HG03469 (cell line): ENCODE results near the gene DMRT2.

ENCODE experiments used
- ATAC-seq: cut with Tn5 transposase; IDR thresholded peaks from one replicate; pipeline ENCODE4 v1.9.1; 2021; ENCODE audit warnings: mild to moderate bottlenecking, moderate library complexity, moderate number of reproducible peaks; ENCODE audit not compliant: unreplicated experiment

DMRT2 gene

DNA sequence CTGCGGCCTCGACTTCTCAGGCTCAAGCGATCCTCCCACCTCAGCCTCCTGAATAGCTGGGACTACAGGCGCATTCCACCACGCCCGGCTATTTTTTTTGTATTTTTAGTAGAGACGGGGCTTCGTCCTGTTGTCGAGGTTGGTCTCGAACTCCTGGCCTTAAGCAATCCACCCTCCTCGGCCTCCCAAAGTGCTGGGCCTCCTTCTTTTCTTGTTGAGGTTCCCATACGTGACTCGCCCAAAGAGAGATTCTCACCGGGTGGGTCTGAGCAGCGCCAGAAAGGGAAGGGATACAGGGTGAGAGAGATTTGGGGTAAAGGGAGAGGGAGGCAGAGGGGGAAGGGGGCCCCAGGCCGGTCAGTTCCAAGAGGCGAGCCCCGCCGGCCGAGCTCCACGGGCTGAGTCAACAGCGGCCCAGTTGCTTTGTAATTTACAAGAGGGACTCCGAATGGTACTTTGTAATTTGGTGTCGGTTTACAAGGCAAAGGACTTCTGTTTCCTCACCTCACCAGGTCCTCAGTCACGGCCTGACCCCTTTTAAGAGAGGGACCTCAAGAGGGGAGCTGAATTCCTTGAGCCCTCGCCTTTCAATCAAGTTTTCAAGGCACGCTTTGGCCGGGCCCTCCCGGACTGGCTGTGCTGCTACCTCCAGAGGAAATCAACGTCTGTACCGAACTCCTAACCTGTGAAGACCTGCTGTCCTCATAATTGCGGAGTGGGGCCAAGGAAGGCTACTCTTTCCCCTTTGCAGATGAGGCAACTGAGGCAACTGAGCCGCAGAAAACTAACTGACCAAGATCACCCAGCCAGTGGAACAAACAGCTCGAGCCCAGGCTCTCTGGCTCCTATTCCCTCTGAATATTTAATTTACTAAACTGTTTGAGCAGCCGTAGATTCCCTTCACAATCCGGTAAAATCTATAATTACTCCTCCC, 3.3 kb upstream of the DMRT2 start:
- no peak for ATAC-seq

DNA sequence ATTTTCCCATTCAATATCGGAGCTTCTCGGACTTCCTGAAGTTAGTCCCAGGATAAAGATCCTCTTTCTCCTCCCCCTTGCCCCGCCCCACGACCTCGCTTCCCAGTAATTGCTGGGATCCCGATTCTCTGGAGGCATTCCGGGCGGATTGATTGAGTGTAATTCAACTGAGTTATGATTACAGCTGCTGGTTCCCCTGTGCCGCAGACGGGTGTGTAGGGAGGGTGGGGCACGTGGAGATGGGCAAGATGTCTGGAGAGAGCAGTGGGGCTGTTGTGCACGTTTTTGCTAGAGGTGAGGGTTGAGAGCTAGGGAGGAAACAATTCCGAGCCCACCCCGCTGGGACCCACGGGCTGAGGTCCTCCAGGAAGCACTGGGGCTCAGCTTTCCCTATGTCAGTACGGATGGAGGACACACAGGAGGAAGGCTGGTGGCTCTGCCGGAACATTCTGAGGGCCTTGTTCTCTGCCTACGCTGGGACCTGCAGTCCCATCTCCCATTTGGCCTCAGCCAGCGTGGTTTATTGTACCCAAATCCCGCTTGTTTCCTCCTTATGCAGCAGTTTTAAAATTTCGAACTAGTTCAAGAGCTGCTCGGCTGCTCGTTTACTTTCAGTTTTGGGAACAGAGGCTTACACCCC, 2.4 kb upstream of the DMRT2 start:
- no peak for ATAC-seq

- ATAC-seq, result no peak
These were observed 1.9 kb upstream of the DMRT2 start for GRCh38 chr9:1048231-1048619.

DNA sequence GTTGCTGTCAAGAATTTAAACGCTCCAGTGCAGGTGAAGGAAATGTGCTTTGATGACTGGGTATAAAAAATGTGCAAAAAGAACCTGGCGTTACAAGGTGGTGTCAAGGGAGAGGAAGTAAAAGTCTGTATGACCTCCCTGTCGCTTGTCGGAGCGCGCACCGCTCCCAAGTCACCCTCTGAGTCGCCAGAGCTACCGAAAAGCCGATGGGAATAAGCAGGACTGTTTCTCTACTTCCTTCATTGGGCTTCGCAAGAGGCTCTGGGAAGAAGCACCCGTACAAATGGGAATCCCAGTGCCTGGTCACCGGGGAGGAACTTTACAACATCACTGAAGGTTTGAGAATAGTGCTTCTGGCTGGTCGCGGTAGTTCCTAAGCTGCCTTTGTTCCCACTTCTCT, 1.3 kb upstream of the DMRT2 start:
- ATAC-seq, result no peak

DNA sequence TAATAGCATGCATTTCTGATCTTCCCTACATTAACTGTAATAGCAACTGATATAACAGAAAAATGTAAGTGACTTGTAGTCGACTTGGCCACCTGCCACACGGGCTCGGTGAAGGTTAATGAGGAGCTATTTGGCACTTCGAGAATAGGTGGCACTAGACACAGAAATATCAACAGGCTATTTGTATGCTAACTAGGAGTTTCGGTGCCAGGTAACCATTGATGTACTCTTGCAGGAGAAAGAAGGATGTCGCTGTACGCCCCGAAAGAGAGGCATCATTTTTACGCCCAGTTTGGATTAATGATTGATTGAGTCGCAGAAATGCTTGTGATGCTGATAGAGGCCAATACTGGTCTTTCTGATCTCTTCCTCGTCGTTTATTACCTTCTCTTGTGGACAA, 516 bp upstream of the DMRT2 start:
- ATAC-seq, result no peak

DNA sequence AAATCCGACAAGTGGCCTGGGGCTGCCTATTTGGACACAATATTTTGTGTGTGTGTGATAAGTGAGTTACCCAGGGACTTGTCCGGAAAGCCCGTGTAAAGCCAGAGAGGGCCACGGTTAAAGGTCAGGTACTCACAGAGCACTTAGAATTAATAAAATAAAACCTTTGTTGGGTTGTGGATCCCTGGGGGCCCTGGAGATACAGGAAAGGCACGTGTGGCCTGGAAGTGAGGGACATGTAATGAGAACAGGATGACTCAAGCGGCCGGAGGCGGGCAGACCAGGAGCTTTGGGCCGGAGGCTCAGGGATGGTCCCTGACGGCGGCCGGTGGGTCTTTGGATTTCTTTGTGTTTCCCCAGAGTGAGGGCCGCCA, 1.0 kb downstream of the DMRT2 start:
- no peak for ATAC-seq

- ATAC-seq, result no peak
These were observed 1.6 kb downstream of the DMRT2 start for GRCh38 chr9:1051584-1052275.

DNA sequence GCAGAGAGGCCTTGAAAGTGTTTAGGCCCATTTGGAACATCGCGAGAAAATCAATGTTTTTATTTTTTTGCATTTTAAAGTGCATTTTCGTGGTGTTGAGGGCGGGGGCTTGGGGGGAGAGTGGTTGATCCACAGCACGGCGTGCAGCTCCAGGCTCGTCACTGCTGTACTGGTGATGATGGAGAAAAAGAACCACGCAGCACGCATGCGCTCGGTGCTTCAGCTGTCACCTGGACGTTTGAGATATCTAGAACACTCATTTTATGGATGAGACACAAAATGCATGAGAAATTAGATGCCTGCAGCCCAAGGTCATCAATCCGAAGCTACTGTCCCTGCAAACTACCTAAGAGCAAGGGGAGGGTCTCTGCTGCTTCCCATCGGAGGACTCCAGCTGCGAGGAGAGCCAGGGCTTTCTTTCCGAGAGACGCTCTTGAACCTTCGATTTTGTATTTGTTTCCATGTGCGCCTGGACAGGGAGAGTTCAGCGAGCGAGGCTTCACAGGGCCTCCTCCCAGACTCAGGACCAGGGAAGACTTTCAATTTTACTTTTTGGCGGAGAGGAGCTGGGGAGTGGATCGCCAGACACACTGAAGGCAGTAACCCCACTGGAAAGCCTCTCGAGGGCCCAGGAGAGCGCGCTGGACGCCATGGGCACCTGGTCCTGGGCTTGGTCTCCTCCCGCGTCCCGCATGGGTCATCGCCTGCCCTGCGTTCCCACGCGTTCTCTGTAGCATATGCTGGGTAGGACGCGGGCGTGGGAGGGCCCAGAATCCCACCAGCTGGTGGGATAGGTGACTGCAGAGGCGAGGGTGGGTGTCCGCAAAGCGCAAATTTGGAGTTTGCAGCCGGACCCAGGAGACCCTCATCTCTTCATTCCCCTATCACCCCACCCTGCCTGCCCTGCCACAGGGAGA, 2.5 kb downstream of the DMRT2 start:
- ATAC-seq, result no peak

GRCh38 chr9:1053282-1053621, 3.1 kb downstream of the DMRT2 start:
- no peak for ATAC-seq

DNA sequence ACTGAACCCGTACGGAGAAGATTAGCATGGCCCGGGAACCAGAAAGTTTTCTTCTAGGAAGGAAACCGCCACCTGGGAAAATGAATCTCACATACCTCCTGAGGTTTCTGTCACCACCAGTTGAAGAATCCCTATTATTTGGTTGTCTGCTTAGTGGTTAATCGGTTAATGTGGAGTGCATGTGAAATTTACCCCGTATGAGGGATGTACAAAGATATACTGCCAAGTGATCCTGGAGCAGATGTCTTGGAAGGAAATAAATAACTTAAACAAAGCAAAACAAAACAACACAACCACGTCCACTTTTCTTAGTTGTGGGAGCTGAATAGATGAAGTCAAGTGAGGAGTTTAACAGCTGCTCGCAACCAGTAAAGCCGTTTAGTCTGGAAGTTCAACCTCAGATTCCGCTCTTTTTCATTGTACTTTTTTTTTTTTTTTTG, 3.8 kb downstream of the DMRT2 start:
- ATAC-seq, result no peak

- ATAC-seq, result no peak
These were observed 5.0 kb downstream of the DMRT2 start for GRCh38 chr9:1055166-1055565.

DNA sequence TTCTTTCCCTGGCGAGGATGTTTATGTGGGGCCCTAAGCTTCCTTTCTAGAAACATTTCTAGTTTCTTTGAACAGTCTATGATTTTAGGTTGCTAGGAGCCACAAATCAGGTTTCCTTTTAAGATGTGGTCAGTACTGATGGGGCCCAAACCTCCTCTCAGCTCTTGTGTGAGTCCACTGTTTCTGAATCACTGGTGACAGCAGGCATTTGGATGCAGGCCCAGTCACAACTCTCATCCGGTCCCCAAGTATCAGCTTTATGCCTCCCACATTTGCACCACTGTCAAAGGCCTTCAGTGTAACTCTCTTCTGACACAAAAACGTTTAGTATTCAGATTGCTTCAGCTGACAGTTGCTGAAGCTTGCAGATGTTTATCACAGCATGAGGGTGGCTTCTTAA, 7.8 kb downstream of the DMRT2 start:
- ATAC-seq, result no peak

- no peak for ATAC-seq
These were observed 8.8 kb downstream of the DMRT2 start for GRCh38 chr9:1058826-1059487.

DNA sequence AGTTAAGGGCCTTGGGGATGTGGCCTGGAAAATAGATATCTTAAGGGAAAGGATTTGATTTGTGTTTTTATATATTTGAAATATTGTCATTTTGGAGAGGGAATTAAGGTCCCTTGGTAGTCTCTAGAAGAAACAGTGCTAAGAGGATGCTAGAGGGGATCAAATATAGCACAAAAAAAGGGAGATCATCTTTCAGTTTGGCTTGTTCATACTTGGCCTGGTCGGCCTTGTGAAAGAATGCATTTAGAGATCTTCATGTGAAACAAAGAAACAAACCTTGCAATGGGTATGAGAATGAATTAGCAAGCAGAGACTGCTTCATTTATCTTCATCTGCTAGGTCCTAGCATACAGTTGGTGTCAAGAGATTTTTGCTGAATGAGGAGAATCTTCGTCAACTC, 15.0 kb downstream of the DMRT2 start:
- ATAC-seq, result no peak

- ATAC-seq, result no peak
These were observed 20.5 kb downstream of the DMRT2 start for GRCh38 chr9:1070692-1071091.

- no peak for ATAC-seq
These were observed 21.6 kb downstream of the DMRT2 start for GRCh38 chr9:1071730-1072129.

- ATAC-seq, result no peak
These were observed 23.3 kb downstream of the DMRT2 start for GRCh38 chr9:1073497-1073896.

DNA sequence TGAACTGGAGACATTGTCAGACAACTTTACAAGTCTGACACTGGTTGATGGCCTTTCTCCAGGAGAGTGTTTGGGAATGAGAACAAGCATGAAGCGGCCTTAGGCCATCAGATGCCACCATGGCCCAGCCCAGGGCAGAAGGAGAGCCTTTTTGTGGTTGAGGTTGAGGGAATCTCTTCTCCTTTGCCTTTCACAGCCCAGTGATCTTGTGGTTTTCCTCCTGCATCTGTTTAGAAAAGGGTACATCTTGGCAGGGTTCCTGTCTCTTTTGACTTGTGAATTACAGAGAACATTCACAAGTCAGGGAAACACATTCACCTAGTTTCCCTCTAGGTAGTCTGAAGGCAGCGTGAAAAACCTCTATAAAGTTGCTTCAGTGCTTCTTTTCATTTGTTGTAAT, 27.5 kb downstream of the DMRT2 start:
- no peak for ATAC-seq

DNA sequence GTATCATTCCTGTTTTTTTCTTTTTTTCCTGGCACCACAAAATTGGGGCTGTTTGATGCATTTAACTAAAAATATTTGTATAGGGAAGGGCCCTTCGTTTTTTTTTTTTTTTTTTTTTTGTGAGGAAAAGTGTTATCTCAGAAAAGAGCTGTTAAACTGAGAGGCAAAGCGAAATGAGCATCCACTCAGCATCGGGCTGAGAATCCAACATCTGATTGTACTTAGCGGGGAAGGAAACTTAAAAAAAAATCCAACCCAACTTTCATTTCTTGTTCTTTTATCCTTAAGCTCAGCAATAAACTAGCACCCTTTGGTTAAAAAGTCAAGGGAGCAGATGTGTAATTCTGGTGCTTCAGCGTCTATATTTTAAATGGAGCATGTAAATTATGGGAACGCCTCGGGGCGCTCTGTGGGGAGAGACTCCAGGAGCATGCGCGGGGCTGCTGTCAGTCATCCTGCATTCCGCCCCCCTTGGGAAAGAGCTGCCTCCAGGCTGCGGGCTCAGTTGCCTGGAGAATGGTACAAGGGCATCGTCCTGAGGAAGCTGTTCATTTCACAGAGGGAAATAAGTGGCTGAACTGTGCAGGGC, 33.3 kb downstream of the DMRT2 start:
- no peak for ATAC-seq

DNA sequence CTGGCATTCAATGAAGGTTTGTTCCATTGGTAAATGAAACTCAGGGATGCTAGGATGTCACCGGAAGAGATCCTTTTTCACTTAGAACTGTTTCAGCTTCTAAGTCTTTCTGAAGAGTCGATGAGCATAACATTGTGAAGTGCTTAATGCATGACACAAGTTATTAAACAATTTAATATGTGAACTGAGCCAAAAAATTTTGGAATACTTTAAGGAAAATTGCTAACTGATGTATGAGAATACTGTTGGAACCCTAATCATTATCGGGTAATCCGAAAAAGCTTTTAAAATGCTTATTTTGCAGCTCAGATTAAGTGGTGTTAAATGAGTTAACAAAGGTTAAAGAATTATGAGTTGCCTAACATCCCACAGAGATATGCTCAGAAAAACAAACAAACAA, 34.9 kb downstream of the DMRT2 start:
- ATAC-seq, result no peak
